ENCODE results near the gene TBC1D1. TPM values are rescaled to one million over a fixed set of nuclear protein-coding genes. Genes with fewer than 3 reads are reported as not detected.

Gene TBC1D1
- total RNA-seq, 2 donors from 2014 or later: 55.3 to 77.4 TPM

DNA sequence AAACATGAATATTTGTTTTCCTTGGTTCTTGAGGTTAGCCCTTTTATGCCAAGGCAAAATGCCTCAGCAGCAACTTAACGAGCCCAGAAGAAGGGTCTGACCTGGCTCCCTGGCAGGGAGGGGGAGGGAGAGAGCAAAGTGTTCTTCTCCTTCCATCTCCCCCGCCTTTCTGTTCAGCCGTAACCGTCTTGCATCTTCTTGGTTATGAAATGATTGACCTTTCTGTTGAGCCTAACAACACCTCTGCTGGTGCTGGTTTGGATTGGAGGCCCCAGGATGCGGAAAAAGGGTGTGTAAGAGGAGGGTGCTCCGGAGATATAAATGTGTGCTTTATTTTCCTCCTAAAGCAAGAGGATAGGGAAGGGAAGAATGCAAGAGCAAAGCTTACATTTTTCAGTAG is 114.0 kb downstream of the TBC1D1 start:
- intact Hi-C loops (cut with DNase I): no loop called here
- DNase-seq: no peak
- Histone ChIP-seq H3K9me3 (no peaks in the 10 kb centered on the region), H3K27ac (no peak overlapping the region), H3K36me3 (no peaks in the 10 kb centered on the region), H3K27me3 (no peaks in the 10 kb centered on the region), H3K4me1 (no peaks in the 10 kb centered on the region), H3K4me3 (no peak overlapping the region), H3K9ac (ENCODE audit: low read depth in 2 of 2, low read length in 2 of 2) (no peak overlapping the region)
- no peak for TF ChIP-seq CTCF (IDR thresholded peaks at IDR 0.05)

- H3K9ac ChIP-seq (ENCODE audit: low read depth in 2 of 2, low read length in 2 of 2): no peak overlapping the region
- no peak overlapping the region for H3K27ac ChIP-seq
- H3K4me1 ChIP-seq: no peaks in the 10 kb centered on the region
- no peak overlapping the region for H3K4me3 ChIP-seq
- no peak for DNase-seq
- no peaks in the 10 kb centered on the region for H3K9me3 ChIP-seq
- no peaks in the 10 kb centered on the region for H3K27me3 ChIP-seq
- intact Hi-C loops (cut with DNase I): no loop called here
- TF ChIP-seq CTCF (IDR thresholded peaks at IDR 0.05): no peak
- no peaks in the 10 kb centered on the region for H3K36me3 ChIP-seq
Measured at GRCh38 chr4:38005637-38006036, 114.8 kb downstream of the TBC1D1 start.

DNA sequence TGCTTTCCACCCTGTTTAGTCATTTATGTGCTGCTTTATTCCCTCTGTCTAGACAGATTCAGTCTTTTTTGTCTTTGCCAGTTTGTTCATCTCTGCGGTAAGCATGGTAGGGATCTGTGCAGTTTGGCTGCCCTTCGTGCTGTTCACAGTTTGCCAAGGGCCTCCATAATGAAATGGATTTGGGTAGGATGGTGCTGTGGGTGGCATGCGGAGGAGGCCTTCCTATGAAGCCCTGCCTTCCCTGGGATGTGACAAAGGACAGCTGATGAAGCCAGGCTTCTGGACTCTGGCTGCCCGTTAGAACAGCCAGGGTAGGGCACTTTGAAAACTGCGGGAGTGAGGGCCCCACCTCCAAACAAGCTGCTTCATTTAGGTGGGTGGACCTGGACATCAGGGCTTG is 116.8 kb downstream of the TBC1D1 start:
- Histone ChIP-seq H3K27ac (no peak overlapping the region), H3K9ac (ENCODE audit: low read depth in 2 of 2, low read length in 2 of 2) (no peak overlapping the region), H3K4me3 (no peak overlapping the region), H3K9me3 (no peaks in the 10 kb centered on the region), H3K27me3 (no peaks in the 10 kb centered on the region), H3K36me3 (no peaks in the 10 kb centered on the region), H3K4me1 (no peaks in the 10 kb centered on the region)
- intact Hi-C loops (cut with DNase I): no loop called here
- DNase-seq: no peak
- TF ChIP-seq CTCF (IDR thresholded peaks at IDR 0.05): no peak

DNA sequence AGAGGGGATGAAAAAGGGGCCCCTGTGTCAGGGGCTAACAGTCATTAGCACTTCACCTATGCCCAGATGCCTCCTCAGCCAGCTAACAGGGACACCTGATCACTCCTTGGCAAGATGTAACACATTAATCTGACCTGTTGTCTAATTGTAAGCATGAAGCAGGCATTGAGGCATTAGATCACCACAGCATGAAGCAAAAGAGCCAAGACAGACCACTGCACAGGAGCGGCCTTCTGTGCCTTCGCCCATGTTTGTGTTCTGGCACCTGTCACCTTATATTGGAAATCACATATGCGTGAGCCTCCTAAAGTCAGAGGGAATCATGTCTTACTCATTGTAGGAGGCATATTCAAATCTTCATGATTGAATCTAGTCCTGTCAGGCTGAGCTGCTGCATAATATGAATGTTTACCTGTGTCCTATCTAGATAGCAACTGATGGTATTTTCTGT is 117.7 kb downstream of the TBC1D1 start:
- Histone ChIP-seq H3K27ac (no peak overlapping the region), H3K36me3 (no peaks in the 10 kb centered on the region), H3K9ac (ENCODE audit: low read depth in 2 of 2, low read length in 2 of 2) (no peak overlapping the region), H3K4me3 (no peak overlapping the region), H3K27me3 (no peaks in the 10 kb centered on the region), H3K4me1 (no peaks in the 10 kb centered on the region), H3K9me3 (no peaks in the 10 kb centered on the region)
- TF ChIP-seq CTCF (IDR thresholded peaks at IDR 0.05): no peak
- DNase-seq: no peak
- intact Hi-C loops (cut with DNase I): no loop called here

DNA sequence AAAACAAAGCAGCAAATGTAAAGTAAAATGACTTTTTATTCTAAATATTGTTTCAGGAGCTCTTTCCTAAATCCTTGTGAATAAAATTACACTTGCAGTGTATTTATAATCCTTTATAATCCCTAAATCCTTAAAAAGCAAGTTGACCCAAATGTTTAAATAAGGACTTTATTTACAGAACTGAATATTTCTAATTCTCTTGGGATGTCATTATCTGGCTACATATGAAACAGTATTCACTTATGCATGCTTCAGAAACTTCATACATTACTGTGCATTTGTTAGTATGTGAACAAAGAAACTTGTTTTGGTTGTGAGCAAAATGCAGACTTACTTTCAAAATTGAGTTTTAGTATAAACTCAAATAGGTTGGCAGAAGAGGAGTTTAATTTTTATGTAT is 118.5 kb downstream of the TBC1D1 start:
- DNase-seq: no peak
- intact Hi-C loops (cut with DNase I): no loop called here
- no peak overlapping the region for H3K9ac ChIP-seq (ENCODE audit: low read depth in 2 of 2, low read length in 2 of 2)
- H3K36me3 ChIP-seq: no peaks in the 10 kb centered on the region
- H3K4me3 ChIP-seq: no peak overlapping the region
- no peak for TF ChIP-seq CTCF (IDR thresholded peaks at IDR 0.05)
- no peaks in the 10 kb centered on the region for H3K27me3 ChIP-seq
- no peak overlapping the region for H3K27ac ChIP-seq
- no peaks in the 10 kb centered on the region for H3K9me3 ChIP-seq
- H3K4me1 ChIP-seq: no peaks in the 10 kb centered on the region

GRCh38 chr4:38009949-38010348 is 119.1 kb downstream of the TBC1D1 start:
- Histone ChIP-seq H3K4me1 (no peaks in the 10 kb centered on the region), H3K9ac (ENCODE audit: low read depth in 2 of 2, low read length in 2 of 2) (no peak overlapping the region), H3K27me3 (no peaks in the 10 kb centered on the region), H3K4me3 (no peak overlapping the region), H3K36me3 (no peaks in the 10 kb centered on the region), H3K27ac (no peak overlapping the region), H3K9me3 (no peaks in the 10 kb centered on the region)
- TF ChIP-seq CTCF (IDR thresholded peaks at IDR 0.05): no peak
- intact Hi-C loops (cut with DNase I): no loop called here
- DNase-seq: no peak
